Fibroblast of pulmonary artery (primary cell): Measurements from ENCODE around the gene LHPP.

Source experiments
- DNase-seq: peaks from one replicate; pipeline ENCODE4 v3.0.0-alpha.2; 2010; ENCODE audit warnings: low read depth
- H3K4me3 ChIP-seq: replicated peaks from 2 replicates; pipeline ENCODE4 v1.5.1; 2011; ENCODE audit warnings: low read depth, mild to moderate bottlenecking, control low read depth, low read length, moderate library complexity
- TF ChIP-seq, protein P1 (sequence below): IDR thresholded peaks from 2 replicates; pipeline ENCODE4 v1.5.1; 2011; ENCODE audit warnings: mild to moderate bottlenecking, control low read depth, low read length, inconsistent platforms; ENCODE audit errors: missing control alignments

The LHPP gene

DNA sequence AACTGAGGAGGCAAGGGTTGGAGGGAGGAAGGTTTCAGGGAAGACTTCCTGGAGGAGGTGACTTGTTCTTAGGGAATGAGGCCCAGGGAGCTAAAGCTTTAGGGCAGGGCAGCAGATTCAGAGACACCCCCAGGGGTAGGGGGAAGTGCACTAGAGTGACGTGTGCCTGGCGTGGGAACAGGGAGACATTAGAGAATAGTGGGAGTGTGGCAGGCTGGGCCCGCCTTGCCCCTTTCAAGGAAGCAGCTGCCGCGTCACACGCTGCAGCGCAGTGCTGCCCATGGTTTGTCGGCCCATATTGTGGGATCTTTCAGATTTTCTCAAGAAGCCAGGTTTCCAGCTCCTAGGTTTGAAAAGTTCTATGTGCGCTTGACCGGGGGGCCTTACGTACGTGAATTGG is 139.4 kb downstream of the LHPP start:
- TF ChIP-seq, protein P1, sequence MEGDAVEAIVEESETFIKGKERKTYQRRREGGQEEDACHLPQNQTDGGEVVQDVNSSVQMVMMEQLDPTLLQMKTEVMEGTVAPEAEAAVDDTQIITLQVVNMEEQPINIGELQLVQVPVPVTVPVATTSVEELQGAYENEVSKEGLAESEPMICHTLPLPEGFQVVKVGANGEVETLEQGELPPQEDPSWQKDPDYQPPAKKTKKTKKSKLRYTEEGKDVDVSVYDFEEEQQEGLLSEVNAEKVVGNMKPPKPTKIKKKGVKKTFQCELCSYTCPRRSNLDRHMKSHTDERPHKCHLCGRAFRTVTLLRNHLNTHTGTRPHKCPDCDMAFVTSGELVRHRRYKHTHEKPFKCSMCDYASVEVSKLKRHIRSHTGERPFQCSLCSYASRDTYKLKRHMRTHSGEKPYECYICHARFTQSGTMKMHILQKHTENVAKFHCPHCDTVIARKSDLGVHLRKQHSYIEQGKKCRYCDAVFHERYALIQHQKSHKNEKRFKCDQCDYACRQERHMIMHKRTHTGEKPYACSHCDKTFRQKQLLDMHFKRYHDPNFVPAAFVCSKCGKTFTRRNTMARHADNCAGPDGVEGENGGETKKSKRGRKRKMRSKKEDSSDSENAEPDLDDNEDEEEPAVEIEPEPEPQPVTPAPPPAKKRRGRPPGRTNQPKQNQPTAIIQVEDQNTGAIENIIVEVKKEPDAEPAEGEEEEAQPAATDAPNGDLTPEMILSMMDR, result no peak
- H3K4me3 ChIP-seq, result no peak overlapping the region
- no peak for DNase-seq

DNA sequence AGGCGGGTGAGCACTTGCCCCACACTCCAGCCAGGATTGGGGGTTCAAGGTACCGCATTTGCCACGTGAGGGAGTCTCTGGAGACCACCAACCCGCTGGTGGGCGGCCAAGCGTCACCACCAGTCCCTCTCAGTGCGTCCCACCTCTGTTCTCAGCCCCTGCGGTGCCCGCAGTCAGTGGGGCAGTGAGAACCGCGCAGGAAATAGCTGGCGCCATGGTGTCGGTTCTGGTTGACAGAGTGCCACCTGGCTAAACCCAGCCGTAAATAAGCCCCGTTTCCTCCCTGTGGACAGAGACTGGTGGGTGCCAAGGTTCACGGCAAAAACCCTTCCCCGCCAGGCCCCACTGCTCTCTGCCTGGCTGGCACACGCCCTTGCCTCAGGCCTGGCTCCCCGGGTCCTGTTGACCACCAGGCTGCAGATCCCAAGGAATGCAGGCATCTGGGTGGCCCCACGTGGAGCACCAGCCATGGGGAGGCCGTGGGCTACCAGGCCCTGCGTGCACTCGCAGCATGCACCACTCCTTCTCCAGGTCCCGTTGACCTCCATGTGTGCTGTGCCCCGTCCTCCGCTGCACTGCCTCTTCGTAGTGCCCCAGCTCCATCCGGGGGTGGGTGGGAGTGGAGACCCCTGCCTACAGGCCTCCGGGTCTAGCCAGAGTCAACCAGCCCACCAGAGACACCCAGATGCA is 140.0 kb downstream of the LHPP start:
- TF ChIP-seq, protein P1, result no peak
- H3K4me3 ChIP-seq, result no peak overlapping the region
- no peak for DNase-seq

DNA sequence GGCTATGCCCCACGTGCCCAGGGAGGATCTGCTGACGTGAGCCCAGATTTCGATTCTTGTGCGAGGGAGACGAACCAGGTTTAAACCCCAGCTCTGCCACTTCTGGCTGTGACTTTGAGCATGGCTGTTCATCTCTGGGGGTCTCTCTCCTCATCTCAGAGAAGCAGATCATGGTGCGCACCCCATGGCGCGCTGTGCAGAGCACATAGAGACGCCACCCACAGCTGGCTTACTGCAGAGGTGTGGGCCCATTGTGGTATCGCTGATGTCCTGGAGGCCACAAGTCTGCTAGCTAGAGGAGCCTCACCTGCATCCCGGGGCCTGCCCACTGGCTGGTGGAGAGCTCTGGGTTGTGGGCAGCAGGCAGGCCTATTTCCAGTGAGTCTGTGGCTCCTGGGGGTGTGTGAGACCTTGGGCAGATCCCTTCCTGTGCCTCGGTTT is 140.5 kb downstream of the LHPP start:
- TF ChIP-seq, protein P1, result no peak
- no peak for DNase-seq
- no peak overlapping the region for H3K4me3 ChIP-seq

GRCh38 chr10:124602646-124603365 is 141.2 kb downstream of the LHPP start:
- TF ChIP-seq, protein P1, result no peak
- no peak overlapping the region for H3K4me3 ChIP-seq
- no peak for DNase-seq

DNA sequence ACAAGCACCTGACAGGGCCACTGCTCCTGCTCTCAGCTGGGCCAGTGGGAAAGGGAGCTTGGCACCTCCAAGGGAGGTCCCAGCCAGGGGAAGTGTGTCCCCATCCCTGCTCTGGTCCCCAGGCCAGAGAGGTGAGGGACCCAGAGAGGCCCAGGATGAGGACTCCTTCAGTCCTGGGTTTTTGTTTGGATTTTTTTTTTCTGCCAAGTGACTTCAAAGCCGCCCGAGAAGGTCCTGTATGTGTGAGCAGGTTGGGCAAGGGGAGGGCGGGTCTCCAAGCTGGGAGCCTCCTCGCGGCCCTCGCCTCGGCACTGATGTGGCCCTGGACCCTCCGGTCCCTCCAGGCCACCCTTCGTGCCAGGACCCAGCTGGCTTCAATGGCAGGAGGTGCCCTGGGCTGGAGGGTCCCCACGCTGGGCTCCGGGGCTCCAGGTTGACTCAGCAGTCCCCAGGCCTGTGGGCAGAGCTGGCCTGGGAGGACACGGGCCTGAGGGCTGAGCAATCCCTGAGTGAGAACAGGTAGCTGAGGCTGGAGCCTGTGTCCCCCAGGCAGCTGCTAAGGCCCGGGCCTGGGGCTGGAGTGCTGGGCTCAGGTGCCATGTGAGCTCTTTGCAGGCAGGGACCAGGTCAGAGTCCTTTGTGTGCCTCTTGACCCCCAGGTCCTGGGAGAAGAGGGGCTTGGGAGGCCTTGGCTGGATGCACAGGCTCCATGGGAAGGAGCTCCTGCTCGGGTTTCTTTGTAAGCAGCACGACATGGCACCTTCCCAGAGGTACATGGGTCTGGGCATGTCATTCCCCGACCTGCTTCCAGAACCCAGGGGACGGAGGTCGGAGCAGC is 142.0 kb downstream of the LHPP start:
- TF ChIP-seq, protein P1, result no peak
- no peak overlapping the region for H3K4me3 ChIP-seq
- DNase-seq, result no peak

DNA sequence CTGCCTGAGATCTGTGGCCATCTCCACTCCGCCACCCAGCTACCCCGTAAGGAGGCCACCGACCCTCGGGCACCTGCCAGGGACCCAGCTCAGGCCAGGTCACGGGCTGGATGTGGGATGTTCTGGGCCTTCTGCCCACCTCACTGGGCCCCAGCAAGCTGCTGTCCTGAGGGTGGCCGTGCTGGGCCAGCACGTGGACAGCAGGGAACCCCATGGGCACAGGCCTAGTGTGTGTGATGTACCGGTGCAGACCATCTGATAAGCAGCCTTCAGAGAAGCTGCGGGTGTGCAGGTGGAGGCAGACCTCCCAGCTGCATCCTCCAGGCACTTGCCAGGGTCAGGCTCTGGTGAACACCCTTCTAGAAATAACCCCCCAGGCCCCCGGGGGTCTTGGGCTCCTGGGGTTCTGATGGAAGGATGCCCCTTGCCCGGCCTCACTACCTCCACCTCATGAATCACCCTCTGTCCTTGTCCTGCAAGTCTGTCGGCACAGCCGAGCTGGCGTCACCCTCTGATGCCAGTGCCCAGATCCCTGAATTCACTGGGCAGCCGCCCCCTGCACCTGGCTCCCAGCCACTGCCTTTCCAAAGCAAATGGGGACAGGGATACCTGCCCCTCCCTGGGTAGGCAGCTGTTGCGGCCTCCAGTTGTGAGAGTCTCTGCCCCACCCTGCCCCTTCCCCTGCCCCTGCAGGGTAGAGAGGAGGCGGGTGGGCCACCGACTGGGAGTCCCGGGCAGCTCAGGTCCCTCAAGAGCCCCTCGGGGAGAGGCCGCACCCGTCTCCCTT is 142.8 kb downstream of the LHPP start:
- TF ChIP-seq, protein P1, result no peak
- no peak overlapping the region for H3K4me3 ChIP-seq
- no peak for DNase-seq
